Activated CD8-positive, alpha-beta T cell treated with anti-CD3 and anti-CD28 coated beads, Interleukin-2, amount 10 ng/mL, durations not matched to agents 7 days and 5 days (primary cell): Measurements from ENCODE around the gene ZNF669. TPM values are rescaled to one million over a fixed set of nuclear protein-coding genes. Genes with fewer than 3 reads are reported as not detected.

Experiments used
- total RNA-seq, 2 experiments: library from RNA; stranded (reverse); gene quantifications; one replicate each; pipeline ENCODE4 v1.2.3, GENCODE V29; 2021

The ZNF669 gene
- total RNA-seq, 2 experiments from 2014 or later: 9.5 to 10.3 TPM

Other genes with a start within 250 kb of the ZNF669 start
- gene AHCTF1, start 172.4 kb downstream of the ZNF669 start, total RNA-seq: 10 to 100 TPM; 30.4 to 33.4 TPM
- 1 to 10 TPM in 1 of 2 experiments, under 1 TPM in 1; 0.66 to 1.0 TPM for gene ZNF695, start 96.3 kb downstream of the ZNF669 start, total RNA-seq
- under 1 TPM; 0.34 to 0.84 TPM for gene ZNF670, start 25.5 kb downstream of the ZNF669 start, total RNA-seq
- 10 to 100 TPM; 29.1 to 32.4 TPM for gene ZNF124, start 67.7 kb upstream of the ZNF669 start, total RNA-seq
- not detected for gene VN1R5, start 151.7 kb upstream of the ZNF669 start, total RNA-seq
- 10 to 100 TPM; 20.5 to 22.0 TPM for gene ZNF496, start 227.5 kb upstream of the ZNF669 start, total RNA-seq